ENCODE measurements around the gene RBFOX1.

RBFOX1 gene

DNA sequence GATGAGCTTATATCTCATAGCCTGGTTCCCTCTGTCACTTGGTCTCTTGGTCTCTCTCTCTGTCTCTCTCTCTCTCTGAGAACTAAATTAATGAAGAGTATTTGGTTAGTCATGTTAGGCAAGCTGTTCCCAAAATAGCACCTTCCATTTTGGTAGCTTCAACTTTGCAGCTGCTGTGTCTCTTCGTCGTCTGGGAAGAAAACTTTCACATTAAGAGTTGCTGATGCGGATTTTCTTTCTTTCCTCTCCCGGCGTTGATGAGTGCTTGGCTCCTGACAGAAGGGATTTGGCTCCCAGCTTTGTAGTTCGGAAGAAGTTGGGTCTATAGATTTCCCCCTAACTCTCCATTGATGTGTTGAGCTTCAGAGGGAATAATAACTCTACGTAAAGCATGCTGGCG, at the start of gene RBFOX1:
Gene RBFOX1, plus strand, starts transcription at position 235 of the 400 bp plus-strand sequence.
- DNase-seq (ENCODE audit: low read depth) = no peak

DNA sequence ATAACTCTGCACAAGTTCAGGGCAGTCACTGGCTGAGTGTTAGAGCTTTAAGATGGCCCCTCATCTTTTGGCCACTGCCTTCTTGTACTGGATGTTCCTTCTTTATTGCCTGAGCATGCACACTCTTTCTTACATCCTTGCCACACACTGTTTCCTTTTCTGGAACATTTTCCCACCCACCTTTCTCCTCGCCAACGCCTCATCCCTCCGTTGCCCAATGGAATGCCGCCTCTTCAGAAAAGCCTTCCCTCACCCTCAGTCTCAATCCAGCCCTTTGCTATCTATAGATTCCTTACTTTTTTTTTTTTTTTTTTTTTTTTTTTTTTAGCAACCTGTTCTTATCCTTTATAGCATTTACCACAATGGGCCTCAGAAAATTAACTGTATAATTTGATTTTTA, 47.9 kb upstream of the RBFOX1 start:
- DNase-seq (ENCODE audit: low read depth) = no peak

DNA sequence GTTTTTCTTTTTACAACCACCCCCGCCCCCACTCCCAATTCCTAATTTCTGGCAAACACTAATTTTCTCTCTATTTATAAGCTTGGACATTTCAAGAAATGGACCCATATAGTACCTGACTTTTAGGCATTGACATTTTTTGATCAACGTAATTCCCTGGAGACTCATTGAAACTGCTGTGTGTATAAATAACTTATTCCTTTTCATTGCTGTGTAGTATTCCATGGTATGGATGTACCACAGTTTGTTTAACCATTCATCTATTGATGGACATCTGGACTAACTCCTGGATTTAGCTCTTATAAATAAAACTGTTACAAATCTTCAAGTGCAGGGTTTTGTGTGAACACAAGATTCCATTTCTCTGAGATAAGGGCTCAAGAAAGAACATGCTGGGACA, 47.1 kb upstream of the RBFOX1 start:
- DNase-seq (ENCODE audit: low read depth) = no peak

GRCh38 chr16:7289299-7289698, 43.3 kb upstream of the RBFOX1 start:
- DNase-seq (ENCODE audit: low read depth) = no peak

GRCh38 chr16:7290682-7291081, 42.0 kb upstream of the RBFOX1 start:
- no peak for DNase-seq (ENCODE audit: low read depth)

DNA sequence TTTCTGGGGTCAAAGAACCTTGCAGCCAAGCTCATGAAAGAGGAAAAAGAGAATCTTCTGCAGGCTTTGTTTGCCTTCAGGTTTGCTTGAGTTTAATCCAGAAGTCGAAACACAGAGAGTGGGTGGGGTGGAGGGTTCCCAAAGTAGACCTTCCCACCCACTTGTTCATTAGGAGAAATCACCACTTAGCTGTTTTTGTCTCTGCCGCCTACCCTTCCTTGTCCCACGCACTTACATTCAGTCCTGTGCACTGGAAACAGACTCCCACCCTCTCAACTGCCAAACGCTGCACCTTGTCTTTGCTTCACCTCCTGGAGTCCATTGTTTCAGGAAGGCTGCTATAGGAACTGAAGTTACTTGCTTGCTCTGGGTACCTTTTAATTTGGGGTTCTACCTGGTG, 38.6 kb upstream of the RBFOX1 start:
- DNase-seq (ENCODE audit: low read depth) = no peak

DNA sequence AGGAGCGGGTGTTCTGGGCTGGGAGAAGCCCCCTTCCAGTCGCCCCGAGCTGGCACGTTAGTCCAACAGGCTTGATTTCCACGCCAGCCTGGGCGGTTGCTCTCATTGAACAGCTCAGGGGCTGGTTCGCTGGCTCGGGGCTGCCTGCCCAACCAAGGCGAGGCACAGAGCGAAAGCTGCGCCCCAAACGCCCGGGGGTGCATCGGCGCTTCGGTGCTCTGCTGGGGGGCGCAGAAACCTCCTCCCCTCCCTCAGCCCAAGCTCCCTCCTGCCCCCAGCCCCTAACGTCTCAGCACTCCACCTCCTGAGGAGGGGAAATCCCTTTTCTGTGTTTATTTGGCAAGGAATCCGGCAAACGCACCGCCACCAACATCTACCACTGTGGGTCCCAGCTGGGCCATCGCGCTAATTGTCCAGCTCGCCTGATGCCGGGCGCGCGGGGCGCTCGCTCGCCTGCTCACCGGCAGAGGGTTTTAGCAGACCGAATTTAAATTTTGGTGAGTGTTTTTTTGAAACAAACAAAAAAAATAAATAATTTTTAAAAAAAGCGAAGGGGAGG, 29.5 kb upstream of the RBFOX1 start:
- DNase-seq (ENCODE audit: low read depth) = no peak

DNA sequence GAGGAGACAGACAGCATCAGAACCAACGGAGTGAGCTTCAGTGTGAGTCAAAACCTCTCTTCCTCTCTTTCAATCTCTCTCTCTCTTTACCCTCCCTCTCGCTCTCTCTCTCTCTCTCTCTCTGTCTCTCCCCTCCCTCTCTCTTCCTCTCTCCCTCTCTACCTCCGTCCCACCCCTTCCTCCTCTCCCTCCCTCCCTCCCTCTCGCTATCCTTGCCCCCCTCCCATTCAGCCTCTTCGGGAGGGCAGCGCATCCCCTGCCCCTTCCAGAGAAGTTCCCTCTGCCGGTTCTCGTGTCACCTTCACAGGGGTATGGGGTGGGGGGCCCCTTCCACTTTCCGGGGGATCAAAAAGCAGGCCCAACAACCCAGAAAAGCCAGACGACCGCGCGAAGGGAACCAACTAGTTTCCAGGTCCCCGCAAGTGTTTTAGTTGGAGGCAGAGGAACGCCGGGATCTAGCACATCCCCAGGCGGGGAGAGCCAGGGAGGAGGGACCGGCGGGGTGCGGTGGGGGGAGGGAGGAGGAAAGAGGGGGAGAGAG, 28.9 kb upstream of the RBFOX1 start:
- DNase-seq (ENCODE audit: low read depth) = no peak

GRCh38 chr16:7304279-7304678, 28.4 kb upstream of the RBFOX1 start:
- DNase-seq (ENCODE audit: low read depth) = no peak

- DNase-seq (ENCODE audit: low read depth) = no peak
These were observed 27.7 kb upstream of the RBFOX1 start for GRCh38 chr16:7304958-7305357.

GRCh38 chr16:7313170-7313569, 19.5 kb upstream of the RBFOX1 start:
- DNase-seq (ENCODE audit: low read depth) = no peak

- no peak for DNase-seq (ENCODE audit: low read depth)
These were observed 18.5 kb upstream of the RBFOX1 start for GRCh38 chr16:7314163-7314562.

- DNase-seq (ENCODE audit: low read depth) = no peak
These were observed 16.8 kb upstream of the RBFOX1 start for GRCh38 chr16:7315813-7316212.

GRCh38 chr16:7316281-7316888, 16.3 kb upstream of the RBFOX1 start:
- DNase-seq (ENCODE audit: low read depth) = no peak

GRCh38 chr16:7317982-7318381, 14.7 kb upstream of the RBFOX1 start:
- no peak for DNase-seq (ENCODE audit: low read depth)

DNA sequence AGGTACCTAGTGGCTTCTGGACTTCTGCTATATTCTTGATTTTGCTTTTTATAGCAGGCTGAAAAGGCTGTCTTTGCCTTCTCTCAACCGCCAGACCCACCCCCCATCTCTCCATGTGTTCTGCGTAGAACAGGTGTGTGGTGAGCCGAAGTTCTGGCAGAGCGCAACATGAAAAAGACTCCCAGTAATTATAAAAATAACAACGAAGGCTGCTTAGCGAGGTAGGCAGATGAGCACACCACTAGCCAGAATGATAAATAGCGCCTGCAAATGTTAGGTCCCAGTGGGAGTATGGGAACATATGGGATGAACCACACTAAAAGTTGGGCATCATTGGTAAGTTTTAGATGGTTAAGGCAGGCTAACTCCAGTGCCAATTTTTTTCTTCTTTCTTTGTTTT, 14.0 kb upstream of the RBFOX1 start:
- no peak for DNase-seq (ENCODE audit: low read depth)

GRCh38 chr16:7319514-7319913, 13.1 kb upstream of the RBFOX1 start:
- no peak for DNase-seq (ENCODE audit: low read depth)

- DNase-seq (ENCODE audit: low read depth) = no peak
These were observed 11.0 kb upstream of the RBFOX1 start for GRCh38 chr16:7321661-7322060.

DNA sequence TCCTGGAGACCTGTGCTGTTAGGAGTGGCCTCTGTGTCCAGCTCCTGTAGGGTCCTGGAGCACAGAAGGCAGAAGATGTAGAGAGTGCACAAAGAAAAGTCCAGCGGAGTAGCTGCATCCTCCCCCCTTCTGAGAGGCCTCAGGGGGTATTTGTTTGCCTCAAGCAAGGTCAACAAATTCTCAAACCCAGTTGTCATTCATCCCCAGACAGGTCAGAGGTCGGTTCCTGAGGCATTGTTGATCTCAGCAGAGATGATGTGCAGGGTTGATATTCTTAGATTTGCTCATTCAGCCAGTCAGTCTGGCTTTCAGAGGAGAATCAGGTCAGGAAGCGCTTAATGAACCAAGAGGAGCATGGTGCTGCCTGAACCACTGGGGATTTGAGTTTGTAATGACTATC, 8.3 kb upstream of the RBFOX1 start:
- DNase-seq (ENCODE audit: low read depth) = no peak

- DNase-seq (ENCODE audit: low read depth) = no peak
These were observed 6.8 kb upstream of the RBFOX1 start for GRCh38 chr16:7325834-7326233.

GRCh38 chr16:7330709-7331108, 1.9 kb upstream of the RBFOX1 start:
- DNase-seq (ENCODE audit: low read depth) = no peak

DNA sequence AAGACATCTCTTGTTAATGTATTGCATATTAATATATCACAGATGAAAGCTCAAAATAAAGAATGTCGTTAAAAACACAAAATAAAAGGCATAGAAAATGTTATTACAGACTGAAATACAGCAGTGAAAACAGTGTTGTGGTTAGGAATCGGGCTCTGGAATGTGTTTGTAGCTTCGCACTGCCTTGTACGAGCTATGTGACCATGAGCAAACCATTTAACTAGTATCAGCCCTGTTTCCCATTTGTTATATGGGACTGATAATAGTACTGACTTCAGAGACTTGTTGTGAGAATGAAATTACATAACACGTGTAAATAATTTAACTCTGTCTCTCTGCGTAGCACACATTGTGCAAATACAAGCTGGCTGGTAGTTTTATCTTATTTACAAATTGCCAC, 648 bp upstream of the RBFOX1 start:
- DNase-seq (ENCODE audit: low read depth) = no peak

DNA sequence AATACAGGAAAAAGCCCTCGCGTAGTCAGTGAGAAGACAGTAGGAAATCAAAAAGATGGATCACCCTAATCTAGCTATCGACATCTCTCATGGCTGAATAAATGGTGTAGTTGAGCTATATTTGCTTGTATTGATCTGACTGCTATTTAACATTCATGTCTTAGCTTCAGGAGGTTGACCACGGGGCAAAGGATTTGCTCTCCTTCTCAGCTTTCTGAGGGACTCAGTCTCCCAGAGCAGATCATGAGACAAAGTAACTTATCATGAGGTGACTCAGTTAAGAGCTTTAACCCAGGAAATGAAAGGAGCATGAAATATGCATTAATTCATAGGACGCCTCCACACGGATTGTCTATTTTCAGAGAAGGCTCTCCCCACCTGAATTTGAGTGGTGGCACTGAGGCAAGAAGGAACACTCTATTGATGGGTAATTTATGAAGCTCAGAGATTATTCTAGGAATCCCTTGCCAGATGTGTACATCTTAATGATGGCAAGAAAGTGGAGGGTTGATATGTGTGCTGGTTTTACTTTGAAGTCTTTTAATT, 608 bp downstream of the RBFOX1 start:
- DNase-seq (ENCODE audit: low read depth) = no peak

All from HS-27A (cell line).